KMS-11 (cell line): ENCODE measurements around the gene CBFA2T2.

Source experiments
- H2AFZ ChIP-seq: fragments of 200-600 bp; sonication (generic); 2 replicates; pipeline ENCODE4 v1.6.1; 2016; ENCODE audit warnings: antibody characterized with exemption, mixed run types, low read depth
- H3K27ac ChIP-seq: fragments of 200-600 bp; sonication (generic); 2 replicates; pipeline ENCODE4 v1.6.1; 2016; ENCODE audit warnings: mild to moderate bottlenecking, mixed run types
- H3K27me3 ChIP-seq: fragments of 200-600 bp; sonication (generic); 2 replicates; pipeline ENCODE4 v1.6.1; 2017; ENCODE audit warnings: mild to moderate bottlenecking, low read depth, mixed run types, moderate library complexity; ENCODE audit not compliant: insufficient read depth
- H3K36me3 ChIP-seq: fragments of 200-600 bp; sonication (generic); 2 replicates; pipeline ENCODE4 v1.6.1; 2017; ENCODE audit warnings: mild to moderate bottlenecking, mixed run types; ENCODE audit not compliant: insufficient read depth
- H3K4me1 ChIP-seq: fragments of 200-600 bp; sonication (generic); 2 replicates; pipeline ENCODE4 v1.6.1; 2016; ENCODE audit warnings: mild to moderate bottlenecking, low read depth, mixed run types; ENCODE audit not compliant: poor library complexity, severe bottlenecking
- H3K4me2 ChIP-seq: fragments of 200-600 bp; sonication (generic); 2 replicates; pipeline ENCODE4 v1.7.0; 2016; ENCODE audit warnings: mild to moderate bottlenecking, mixed run types
- H3K4me3 ChIP-seq: fragments of 200-600 bp; sonication (generic); IDR thresholded peaks from 2 replicates; pipeline ENCODE4 v1.6.1; 2017; ENCODE audit warnings: low read depth, low read length, mixed read lengths; ENCODE audit not compliant: insufficient read depth
- H3K79me2 ChIP-seq: fragments of 200-600 bp; sonication (generic); 2 replicates; pipeline ENCODE4 v1.6.1; 2016; ENCODE audit warnings: low read depth, mixed run types; ENCODE audit not compliant: insufficient read depth
- H3K9ac ChIP-seq: fragments of 200-600 bp; sonication (generic); 2 replicates; pipeline ENCODE4 v1.6.1; 2016; ENCODE audit warnings: mild to moderate bottlenecking, mixed run types
- H4K20me1 ChIP-seq: fragments of 200-600 bp; sonication (generic); 2 replicates; pipeline ENCODE4 v1.6.1; 2016; ENCODE audit warnings: mild to moderate bottlenecking, mixed run types; ENCODE audit not compliant: insufficient read depth
- CTCF ChIP-seq: fragments of 200-600 bp; sonication (generic); conservative IDR thresholded peaks from 2 replicates; pipeline ENCODE4 v1.6.1; 2017; ENCODE audit warnings: low read depth, mild to moderate bottlenecking, antibody characterized with exemption, low read length, moderate library complexity, mixed read lengths

Gene CBFA2T2

GRCh38 chr20:33554914-33555420 lies 65.1 kb downstream of the CBFA2T2 start:
- Histone ChIP-seq H3K4me1 (peaks cover 70% of the 10 kb centered on the region), H4K20me1 (no peaks in the 10 kb centered on the region), H3K9ac (peak overlapping the region; percentile 71), H2AFZ (no peak overlapping the region), H3K4me3 (no peak overlapping the region), H3K27me3 (no peaks in the 10 kb centered on the region), H3K79me2 (peaks cover 15% of the 10 kb centered on the region; the same call in 1 of the 2 replicates), H3K36me3 (no peaks in the 10 kb centered on the region), H3K27ac (peak overlapping the region; percentile 97), H3K4me2 (peak overlapping the region; percentile 73)
- TF ChIP-seq CTCF = no peak

- H3K4me1 ChIP-seq = peaks cover 75% of the 10 kb centered on the region
- H3K27ac ChIP-seq = peak overlapping the region; percentile 97
- no peak overlapping the region for H2AFZ ChIP-seq
These were observed 65.9 kb downstream of the CBFA2T2 start for GRCh38 chr20:33555755-33556154.

GRCh38 chr20:33556246-33556645 lies 66.3 kb downstream of the CBFA2T2 start:
- no peaks in the 10 kb centered on the region for H3K36me3 ChIP-seq
- H2AFZ ChIP-seq = no peak overlapping the region
- no peaks in the 10 kb centered on the region for H4K20me1 ChIP-seq
- no peak overlapping the region for H3K9ac ChIP-seq
- H3K4me2 ChIP-seq = peak overlapping the region; percentile 73
- H3K27ac ChIP-seq = peak overlapping the region; percentile 97
- no peak for TF ChIP-seq CTCF
- no peaks in the 10 kb centered on the region for H3K27me3 ChIP-seq
- H3K79me2 ChIP-seq = peaks cover 15% of the 10 kb centered on the region; the same call in 1 of the 2 replicates
- no peak overlapping the region for H3K4me3 ChIP-seq
- peaks cover 74% of the 10 kb centered on the region for H3K4me1 ChIP-seq

More at GRCh38 chr20:33555755-33556154, 65.9 kb downstream of the CBFA2T2 start:
- Histone ChIP-seq H3K4me3 (no peak overlapping the region), H4K20me1 (no peaks in the 10 kb centered on the region), H3K27me3 (no peaks in the 10 kb centered on the region), H3K9ac (peak overlapping the region; percentile 71; the same call in 1 of the 2 replicates), H3K79me2 (peaks cover 15% of the 10 kb centered on the region; the same call in 1 of the 2 replicates), H3K36me3 (no peaks in the 10 kb centered on the region), H3K4me2 (peak overlapping the region; percentile 73)
- TF ChIP-seq CTCF = no peak

- H3K27ac ChIP-seq = no peak overlapping the region
- no peak overlapping the region for H3K4me3 ChIP-seq
- no peaks in the 10 kb centered on the region for H3K36me3 ChIP-seq
- H3K4me1 ChIP-seq = peaks cover 69% of the 10 kb centered on the region
- H2AFZ ChIP-seq = no peak overlapping the region
- no peak for TF ChIP-seq CTCF
- H4K20me1 ChIP-seq = no peaks in the 10 kb centered on the region
- no peak overlapping the region for H3K4me2 ChIP-seq
- no peaks in the 10 kb centered on the region for H3K27me3 ChIP-seq
- peaks cover 9% of the 10 kb centered on the region; the same call in 1 of the 2 replicates for H3K79me2 ChIP-seq
- H3K9ac ChIP-seq = no peak overlapping the region
These were observed 68.7 kb downstream of the CBFA2T2 start for GRCh38 chr20:33558348-33559144.
